ENCODE results near the gene CCNI.

The CCNI gene

DNA sequence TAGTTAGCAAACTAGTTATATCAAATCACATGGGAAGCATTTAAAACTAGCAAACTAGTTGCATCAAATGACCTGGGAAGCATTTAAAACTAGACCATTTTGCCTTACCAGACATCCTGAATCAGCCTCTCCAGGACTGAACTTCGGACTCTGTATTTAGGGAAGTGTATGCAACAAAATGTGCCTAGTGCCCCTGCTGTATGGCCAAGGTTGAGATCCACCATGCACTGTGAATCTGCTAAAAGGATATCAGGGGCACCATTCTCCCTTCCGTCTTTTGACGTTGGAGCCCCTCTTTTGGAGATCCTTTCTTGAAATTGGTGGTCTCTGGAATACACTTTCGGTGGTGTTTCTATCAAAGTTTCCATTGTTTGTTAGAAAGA, 49.5 kb downstream of the CCNI start:
- H3K9ac ChIP-seq (ENCODE audit: low read length) = no peak overlapping the region
- H3K36me3 ChIP-seq (ENCODE audit: insufficient read depth, low read length) = peaks cover 11% of the 10 kb centered on the region; the same call in 1 of the 2 replicates
- no peaks in the 10 kb centered on the region for H3K4me1 ChIP-seq (ENCODE audit: insufficient read depth, low read length, severe bottlenecking)
- no peaks in the 10 kb centered on the region for H3K79me2 ChIP-seq (ENCODE audit: insufficient read depth, low read length)
- no peak overlapping the region for H3K27ac ChIP-seq (ENCODE audit: low read depth, low read length, poor library complexity, severe bottlenecking)
- H3K27me3 ChIP-seq (ENCODE audit: insufficient read depth, low read length) = no peaks in the 10 kb centered on the region
- TF ChIP-seq CTCF (IDR thresholded peaks at IDR 0.05; ENCODE audit: low read length) = no peak
- no peak for TF ChIP-seq EZH2 (IDR thresholded peaks at IDR 0.05; ENCODE audit: borderline replicate concordance, low read length)
- H3K4me2 ChIP-seq (ENCODE audit: low read length) = no peak overlapping the region
- H3F3A ChIP-seq (ENCODE audit: insufficient read depth, low read length) = no peaks in the 10 kb centered on the region
- no peaks in the 10 kb centered on the region for H3K9me3 ChIP-seq (ENCODE audit: low read length)
- no peaks in the 10 kb centered on the region for H3K9me2 ChIP-seq (ENCODE audit: low read depth, low read length)
- H4K20me1 ChIP-seq (ENCODE audit: insufficient read depth, low read length) = no peaks in the 10 kb centered on the region
- no peak overlapping the region for H3K4me3 ChIP-seq (ENCODE audit: low read depth, low read length, poor library complexity, severe bottlenecking)
- no peak overlapping the region for H2AFZ ChIP-seq (ENCODE audit: low read length)

- TF ChIP-seq CTCF (IDR thresholded peaks at IDR 0.05; ENCODE audit: low read length) = no peak
- no peak for TF ChIP-seq EZH2 (IDR thresholded peaks at IDR 0.05; ENCODE audit: borderline replicate concordance, low read length)
- no peaks in the 10 kb centered on the region for H3K9me3 ChIP-seq (ENCODE audit: low read length)
- no peaks in the 10 kb centered on the region for H3K4me1 ChIP-seq (ENCODE audit: insufficient read depth, low read length, severe bottlenecking)
- H3F3A ChIP-seq (ENCODE audit: insufficient read depth, low read length) = no peaks in the 10 kb centered on the region
- no peak overlapping the region for H3K4me2 ChIP-seq (ENCODE audit: low read length)
- H3K9me2 ChIP-seq (ENCODE audit: low read depth, low read length) = no peaks in the 10 kb centered on the region
- H3K36me3 ChIP-seq (ENCODE audit: insufficient read depth, low read length) = peaks cover 6% of the 10 kb centered on the region; the same call in 1 of the 2 replicates
- H3K27me3 ChIP-seq (ENCODE audit: insufficient read depth, low read length) = no peaks in the 10 kb centered on the region
- H3K9ac ChIP-seq (ENCODE audit: low read length) = no peak overlapping the region
- H2AFZ ChIP-seq (ENCODE audit: low read length) = no peak overlapping the region
- H3K27ac ChIP-seq (ENCODE audit: low read depth, low read length, poor library complexity, severe bottlenecking) = no peak overlapping the region
- H4K20me1 ChIP-seq (ENCODE audit: insufficient read depth, low read length) = no peaks in the 10 kb centered on the region
- no peak overlapping the region for H3K4me3 ChIP-seq (ENCODE audit: low read depth, low read length, poor library complexity, severe bottlenecking)
- H3K79me2 ChIP-seq (ENCODE audit: insufficient read depth, low read length) = no peaks in the 10 kb centered on the region
These were observed 50.0 kb downstream of the CCNI start for GRCh38 chr4:77025643-77026321.

DNA sequence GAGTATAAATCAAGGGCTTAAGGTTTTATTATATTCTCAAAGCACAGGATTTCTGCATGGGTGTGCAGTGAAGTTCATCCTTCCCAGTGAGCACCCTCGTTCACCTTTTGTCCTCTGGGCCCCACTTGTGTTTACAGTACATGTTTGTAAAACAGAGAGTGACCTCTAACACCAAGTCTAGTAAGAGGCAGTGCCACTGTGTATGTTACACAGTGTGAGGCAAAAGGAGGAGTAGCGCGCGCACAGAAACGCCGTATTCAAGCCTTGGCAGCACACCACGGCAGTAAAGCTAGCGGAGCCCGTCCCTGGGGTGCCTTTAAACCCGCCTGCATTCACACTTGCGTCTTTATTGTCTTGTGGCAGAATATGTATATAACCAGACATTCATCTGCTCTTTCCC, 51.9 kb downstream of the CCNI start:
- H3K4me2 ChIP-seq (ENCODE audit: low read length) = no peak overlapping the region

More for the DNA sequence above, 51.9 kb downstream of the CCNI start:
- TF ChIP-seq EZH2 (IDR thresholded peaks at IDR 0.05; ENCODE audit: borderline replicate concordance, low read length) = no peak
- TF ChIP-seq CTCF (IDR thresholded peaks at IDR 0.05; ENCODE audit: low read length) = no peak
- no peaks in the 10 kb centered on the region for H4K20me1 ChIP-seq (ENCODE audit: insufficient read depth, low read length)
- H3K27ac ChIP-seq (ENCODE audit: low read depth, low read length, poor library complexity, severe bottlenecking) = no peak overlapping the region
- H3K4me3 ChIP-seq (ENCODE audit: low read depth, low read length, poor library complexity, severe bottlenecking) = no peak overlapping the region
- peaks cover 4% of the 10 kb centered on the region; the same call in 1 of the 2 replicates for H3K36me3 ChIP-seq (ENCODE audit: insufficient read depth, low read length)
- H3K9ac ChIP-seq (ENCODE audit: low read length) = no peak overlapping the region
- H3K27me3 ChIP-seq (ENCODE audit: insufficient read depth, low read length) = no peaks in the 10 kb centered on the region
- no peaks in the 10 kb centered on the region for H3K9me2 ChIP-seq (ENCODE audit: low read depth, low read length)
- no peaks in the 10 kb centered on the region for H3K4me1 ChIP-seq (ENCODE audit: insufficient read depth, low read length, severe bottlenecking)
- H3K79me2 ChIP-seq (ENCODE audit: insufficient read depth, low read length) = no peaks in the 10 kb centered on the region
- no peaks in the 10 kb centered on the region for H3K9me3 ChIP-seq (ENCODE audit: low read length)
- no peak overlapping the region for H2AFZ ChIP-seq (ENCODE audit: low read length)
- H3F3A ChIP-seq (ENCODE audit: insufficient read depth, low read length) = no peaks in the 10 kb centered on the region
